GM13976 (cell line): ENCODE measurements around the gene CNPPD1.

Experiments used
- DNase-seq: peaks from one replicate; pipeline ENCODE4 v3.0.0; 2012; ENCODE audit warnings: low spot score
- in situ Hi-C: fragments of 300-500 bp; cut with MboI; formaldehyde crosslinking; loops from one replicate; pipeline ENCODE4 v1.12.0; 2022; ENCODE audit warnings: low sequenced_read_pairs, mixed read lengths, inconsistent platforms; ENCODE audit not compliant: unreplicated experiment
- TF ChIP-seq, protein P1 (sequence below): IDR thresholded peaks from 2 replicates; pipeline ENCODE4 v1.5.1; 2012; ENCODE audit warnings: borderline replicate concordance, mild to moderate bottlenecking; ENCODE audit not compliant: insufficient read depth; ENCODE audit errors: extremely low read depth, missing control alignments, control extremely low read depth

Gene CNPPD1

DNA sequence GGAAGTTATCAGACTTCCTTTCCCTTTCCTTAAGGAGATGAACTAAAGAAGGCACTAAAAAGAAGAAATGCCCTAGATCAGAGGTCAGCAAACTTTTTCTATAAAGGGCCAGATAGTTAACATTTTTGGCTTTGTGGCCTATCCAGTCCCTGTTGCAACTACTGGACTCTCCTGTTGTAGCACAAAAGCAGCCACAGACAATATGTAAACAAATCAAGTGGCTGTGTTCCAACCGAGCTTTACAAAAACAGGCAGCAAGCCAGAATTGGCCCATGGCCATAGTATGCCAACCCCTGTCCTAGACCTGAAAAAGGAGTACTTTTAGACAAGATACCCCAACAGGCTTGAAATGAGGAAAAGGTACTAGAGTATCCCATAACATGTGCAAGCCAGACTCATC, 27.1 kb downstream of the CNPPD1 start:
- in situ Hi-C loops, result loop anchor here (25.0 kb wide), 1 partner anchor 138 kb away; the partner anchor contains the start of gene DNAJB2

GRCh38 chr2:219142329-219142728, 34.4 kb downstream of the CNPPD1 start:
- in situ Hi-C loops, result no loop called here
- DNase-seq, result no peak
- TF ChIP-seq, protein P1, sequence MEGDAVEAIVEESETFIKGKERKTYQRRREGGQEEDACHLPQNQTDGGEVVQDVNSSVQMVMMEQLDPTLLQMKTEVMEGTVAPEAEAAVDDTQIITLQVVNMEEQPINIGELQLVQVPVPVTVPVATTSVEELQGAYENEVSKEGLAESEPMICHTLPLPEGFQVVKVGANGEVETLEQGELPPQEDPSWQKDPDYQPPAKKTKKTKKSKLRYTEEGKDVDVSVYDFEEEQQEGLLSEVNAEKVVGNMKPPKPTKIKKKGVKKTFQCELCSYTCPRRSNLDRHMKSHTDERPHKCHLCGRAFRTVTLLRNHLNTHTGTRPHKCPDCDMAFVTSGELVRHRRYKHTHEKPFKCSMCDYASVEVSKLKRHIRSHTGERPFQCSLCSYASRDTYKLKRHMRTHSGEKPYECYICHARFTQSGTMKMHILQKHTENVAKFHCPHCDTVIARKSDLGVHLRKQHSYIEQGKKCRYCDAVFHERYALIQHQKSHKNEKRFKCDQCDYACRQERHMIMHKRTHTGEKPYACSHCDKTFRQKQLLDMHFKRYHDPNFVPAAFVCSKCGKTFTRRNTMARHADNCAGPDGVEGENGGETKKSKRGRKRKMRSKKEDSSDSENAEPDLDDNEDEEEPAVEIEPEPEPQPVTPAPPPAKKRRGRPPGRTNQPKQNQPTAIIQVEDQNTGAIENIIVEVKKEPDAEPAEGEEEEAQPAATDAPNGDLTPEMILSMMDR, result no peak

More for the DNA sequence above, 27.1 kb downstream of the CNPPD1 start:
- TF ChIP-seq, protein P1, result no peak
- DNase-seq, result no peak

DNA sequence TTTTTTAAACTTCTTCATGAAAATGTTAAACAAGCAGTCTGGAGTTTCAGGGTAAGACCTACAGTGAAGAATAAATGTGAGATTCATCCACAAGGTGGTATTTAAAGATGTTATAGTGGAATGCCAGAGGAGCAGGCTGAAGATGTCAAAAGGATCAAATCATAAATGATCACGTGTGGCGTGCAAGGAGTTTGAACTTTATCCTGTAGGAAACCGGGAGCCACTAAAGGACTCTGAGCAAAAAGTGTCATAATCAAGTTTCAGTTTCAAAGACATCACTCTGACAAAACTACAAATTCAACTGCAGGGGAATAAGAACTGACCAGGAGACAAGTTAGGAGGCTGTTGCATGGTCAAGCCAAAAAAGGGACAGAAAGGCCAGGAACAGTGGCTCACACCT, 36.0 kb downstream of the CNPPD1 start:
- DNase-seq, result no peak
- in situ Hi-C loops, result no loop called here
- TF ChIP-seq, protein P1, result no peak

DNA sequence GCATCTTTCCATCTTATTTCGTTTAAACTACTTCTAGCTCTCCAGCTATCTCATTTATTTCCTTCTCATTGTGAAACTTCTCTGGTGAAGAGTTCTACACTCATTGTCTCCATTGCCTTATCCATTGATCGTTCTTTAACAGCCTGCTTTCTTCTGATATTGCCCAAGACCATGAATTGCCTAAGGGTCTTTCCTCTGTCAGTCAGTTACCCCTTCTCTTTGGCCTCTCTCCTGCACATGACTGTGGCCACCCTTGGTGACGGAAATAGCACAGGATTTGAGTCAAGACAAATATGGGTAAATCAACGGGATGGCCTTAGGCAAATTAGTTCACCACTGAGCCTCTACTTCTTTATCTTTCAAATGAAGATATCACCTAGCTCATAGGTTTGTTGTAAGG, 42.7 kb downstream of the CNPPD1 start:
- TF ChIP-seq, protein P1, result no peak
- in situ Hi-C loops, result no loop called here
- DNase-seq, result no peak

GRCh38 chr2:219131744-219132143, 45.0 kb downstream of the CNPPD1 start:
- DNase-seq, result no peak
- TF ChIP-seq, protein P1, result no peak
- in situ Hi-C loops, result no loop called here

DNA sequence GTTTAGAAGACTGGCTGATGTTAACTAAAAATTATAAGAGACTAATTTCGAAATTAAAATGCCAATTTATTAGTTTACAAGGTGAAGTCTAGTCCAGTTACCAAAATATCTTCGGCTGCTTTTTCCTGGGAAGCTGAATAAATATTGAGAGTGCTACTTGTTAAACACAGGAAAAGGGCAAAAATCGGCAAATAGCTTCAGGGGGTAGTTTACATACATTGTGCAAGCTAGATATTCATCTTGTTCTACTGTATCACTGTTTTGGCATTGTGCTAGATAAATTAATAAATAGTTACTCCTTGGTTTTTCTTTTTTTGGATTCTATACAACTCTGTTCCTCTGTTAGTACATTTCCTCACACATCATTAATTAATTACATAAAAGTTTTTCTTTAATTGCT, 45.4 kb downstream of the CNPPD1 start:
- DNase-seq, result no peak
- TF ChIP-seq, protein P1, result no peak
- in situ Hi-C loops, result no loop called here

DNA sequence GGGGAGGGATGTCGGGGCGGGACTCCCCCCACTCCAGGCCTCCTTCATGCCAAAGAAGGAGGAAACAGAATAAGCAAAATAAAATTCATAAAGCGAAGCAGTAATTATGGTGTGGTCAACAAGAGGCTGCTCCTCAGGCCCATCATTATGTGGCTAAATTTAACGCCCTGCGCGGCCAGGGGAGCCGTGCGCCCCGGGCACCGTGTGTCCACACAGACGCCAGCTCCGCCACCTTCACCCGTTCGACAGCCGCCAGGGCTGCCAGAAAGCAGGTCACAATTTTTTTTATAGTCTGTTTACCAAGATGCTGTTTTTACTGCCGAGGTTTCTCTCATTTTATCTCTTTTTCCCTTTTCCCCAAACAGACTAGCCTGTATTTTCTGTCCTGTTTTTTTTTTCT, 47.1 kb downstream of the CNPPD1 start:
- TF ChIP-seq, protein P1, result no peak
- DNase-seq, result no peak
- in situ Hi-C loops, result no loop called here
